DMS 273 (cell line): ENCODE data around the gene ARL15.
A peak's percentile ranks its signal among the peaks of the same experiment; 100 is the strongest.

Source experiments
- DNase-seq: peaks from one replicate; lab custom pipeline; 2025; ENCODE audit not compliant: unreplicated experiment; lab: John Stamatoyannopoulos, UW

Gene ARL15

DNA sequence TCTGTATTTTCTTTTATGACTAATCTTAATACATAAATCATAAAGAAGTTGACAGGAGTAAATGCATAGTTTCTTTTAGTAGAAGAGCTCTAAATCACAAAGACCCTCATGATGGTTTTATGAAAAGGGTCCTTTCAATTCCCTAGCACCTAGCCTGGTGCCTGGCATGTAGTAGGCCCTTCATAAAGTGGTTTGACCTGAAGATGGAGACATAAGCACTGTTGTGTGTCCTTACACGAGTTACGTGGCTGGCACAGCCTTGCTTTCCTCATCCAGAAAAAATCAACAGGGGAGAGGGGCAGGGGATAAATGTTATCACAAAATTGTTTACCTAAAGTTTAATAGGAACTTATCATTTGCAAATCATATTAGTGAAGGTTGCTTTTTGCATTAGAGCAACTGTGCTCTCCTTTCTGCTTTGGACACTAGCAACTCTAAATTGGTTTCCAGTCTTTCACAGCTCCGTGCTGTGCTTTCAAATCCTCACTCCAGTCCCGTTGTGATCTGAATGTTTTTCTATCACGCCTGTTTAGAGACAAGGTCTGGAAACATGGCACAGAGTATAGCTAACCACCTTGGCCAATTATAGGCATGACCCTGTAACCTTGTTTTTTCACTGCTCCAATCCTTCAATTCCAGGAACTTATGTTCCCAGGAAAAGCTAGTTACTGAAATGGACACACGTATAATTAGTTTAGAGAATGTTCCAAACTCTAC, 55.7 kb downstream of the ARL15 start:
- DNase-seq, result peak; percentile 20

DNA sequence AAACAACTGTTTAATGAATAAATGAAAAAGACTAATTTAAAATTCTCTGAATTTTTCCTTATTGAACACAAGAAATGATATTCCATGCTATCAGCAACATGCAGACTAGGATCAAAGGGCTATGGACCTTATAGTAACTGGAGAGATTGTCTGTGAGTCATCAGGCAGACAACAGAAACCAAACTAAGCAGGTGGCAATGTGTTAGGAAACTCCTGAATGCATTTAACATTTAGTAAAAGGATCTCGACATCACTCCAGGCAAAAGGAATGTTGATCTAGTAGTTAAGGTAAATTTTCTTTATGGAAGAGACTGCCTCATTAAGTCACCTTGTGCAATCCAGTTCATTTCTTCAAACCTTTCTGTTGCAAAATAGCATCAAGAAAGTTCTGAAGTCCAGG, 58.4 kb downstream of the ARL15 start:
- DNase-seq, result no peak

DNA sequence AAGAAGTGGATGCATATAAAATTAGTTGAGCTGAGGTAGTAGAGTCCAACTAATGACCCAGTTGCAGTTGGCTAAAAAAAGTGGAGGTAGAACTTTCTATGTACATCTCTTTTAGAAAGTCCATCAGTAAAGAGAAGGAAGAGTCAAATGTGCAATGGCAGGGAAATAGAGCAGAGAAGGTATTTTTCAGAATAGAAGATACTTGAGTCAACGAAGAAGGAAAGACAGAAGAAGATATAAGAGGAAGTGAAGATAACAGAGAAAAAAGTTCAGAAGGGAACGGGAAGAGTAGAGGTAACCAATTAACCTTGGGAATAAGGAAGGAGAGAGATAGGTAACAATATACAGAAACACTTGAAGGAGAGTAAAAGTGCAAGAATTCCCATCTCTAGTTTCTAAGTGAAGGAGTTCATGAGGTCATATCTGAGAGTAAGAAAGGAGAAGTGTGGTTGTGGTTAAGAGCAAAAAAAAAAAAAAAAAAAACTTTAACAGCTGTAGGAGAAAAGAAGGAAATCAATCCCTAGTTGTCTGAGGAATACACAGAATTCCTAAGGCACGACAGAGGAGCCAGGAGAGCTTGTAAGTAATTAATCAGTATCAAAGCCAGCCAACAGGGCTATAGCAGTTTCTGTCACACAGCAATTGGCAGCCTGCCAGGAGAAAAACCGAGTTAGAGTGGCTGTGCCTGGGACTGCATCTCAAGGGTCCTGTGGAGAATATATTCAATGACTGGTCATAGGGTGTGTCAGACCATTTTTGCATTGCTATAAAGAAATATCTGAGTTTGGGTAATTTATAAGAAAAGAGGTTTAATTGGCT, 61.0 kb downstream of the ARL15 start:
- peak; percentile 18 for DNase-seq

DNA sequence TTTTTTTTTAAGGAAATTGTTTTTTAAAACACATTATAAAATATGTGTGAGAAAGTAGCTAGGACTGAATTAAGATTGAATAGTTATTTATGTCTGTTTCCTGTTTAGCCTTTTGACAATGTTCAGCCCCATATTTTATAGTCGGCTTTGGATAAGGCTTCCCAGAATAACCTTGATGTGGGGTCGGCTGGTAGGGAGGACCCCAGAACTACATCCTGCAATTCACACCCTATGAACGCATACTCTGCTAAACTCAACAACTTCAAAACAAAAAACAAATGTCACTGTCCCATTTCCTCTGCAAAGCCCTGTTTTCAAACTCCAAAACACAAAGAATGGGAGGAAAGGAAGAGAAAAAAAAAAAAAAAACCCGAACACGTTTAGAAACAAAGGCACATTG, 63.1 kb downstream of the ARL15 start:
- no peak for DNase-seq

DNA sequence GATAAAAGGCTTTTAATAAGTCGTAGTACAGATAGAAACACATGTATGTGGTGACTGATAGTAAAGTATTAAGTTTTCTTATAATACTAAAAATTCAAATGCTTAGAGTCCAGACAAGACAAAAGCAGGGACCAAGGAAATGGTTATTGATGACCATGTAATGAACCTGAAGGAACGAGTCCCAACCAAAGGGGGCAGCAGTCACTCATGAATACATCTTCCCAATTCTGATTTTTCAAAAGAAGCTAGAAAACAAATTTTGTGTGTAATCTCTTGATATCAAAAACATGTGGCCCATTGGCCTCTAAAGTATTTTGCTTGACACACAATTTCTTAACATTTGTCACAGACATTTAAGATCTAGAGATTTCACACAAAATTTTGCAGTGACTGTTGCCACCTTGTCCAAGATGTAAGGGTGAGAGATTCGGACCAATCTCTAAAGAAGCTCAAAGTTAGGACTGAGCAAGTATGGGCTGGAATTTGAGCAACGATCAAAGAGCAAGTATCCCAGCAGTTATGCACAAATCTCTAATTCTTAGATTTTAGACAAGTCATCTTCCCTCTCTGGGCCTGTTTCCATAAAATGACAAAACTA, 66.8 kb downstream of the ARL15 start:
- peak; percentile 68 for DNase-seq

DNA sequence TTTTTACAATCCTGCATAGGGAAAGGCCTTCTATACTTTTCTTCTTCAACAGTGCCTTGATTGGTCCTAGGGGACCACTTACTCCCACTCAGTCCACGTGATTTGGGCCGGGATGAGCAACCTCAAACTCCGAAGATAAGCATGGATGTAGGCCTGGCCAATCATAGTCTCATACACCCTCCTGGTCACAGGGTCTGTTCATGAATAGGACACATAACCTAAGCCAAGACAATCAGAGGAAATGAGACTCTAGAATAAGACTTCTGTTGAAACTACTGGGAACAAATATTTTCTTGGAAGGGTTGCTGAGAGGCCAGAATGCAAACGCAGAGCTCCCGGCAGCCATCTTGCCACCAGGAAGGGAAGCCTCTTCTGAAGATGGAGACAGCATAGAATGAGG, 68.1 kb downstream of the ARL15 start:
- DNase-seq, result no peak

DNA sequence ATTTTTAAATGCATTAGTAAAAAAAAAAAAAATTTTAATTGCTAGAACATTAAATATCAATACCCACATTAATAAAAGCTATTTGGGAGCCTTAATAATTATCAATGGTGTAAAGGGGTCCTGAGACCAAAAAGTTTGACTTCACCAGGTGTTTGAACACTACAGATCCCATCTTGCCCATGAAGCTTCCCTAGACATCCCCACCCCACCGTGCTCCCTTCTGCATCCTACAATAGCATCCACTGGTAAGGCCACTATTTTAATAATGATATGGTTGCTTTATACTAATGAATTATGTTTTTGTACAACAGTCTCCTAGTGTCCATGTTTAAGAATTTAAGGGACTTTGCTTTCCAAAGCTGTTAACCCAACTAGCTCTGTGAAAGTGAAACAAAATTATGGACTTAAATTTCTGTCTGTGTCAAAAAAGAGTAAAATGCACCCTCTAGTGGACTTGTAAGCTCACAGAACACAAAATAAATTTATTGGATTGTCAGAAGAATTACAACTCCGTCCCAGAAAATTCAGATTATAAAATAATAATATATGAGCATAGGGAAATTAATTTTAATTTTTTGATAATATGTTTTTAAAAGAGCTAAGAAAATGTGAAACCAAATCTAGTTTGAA, 76.0 kb downstream of the ARL15 start:
- peak; percentile 47 for DNase-seq

DNA sequence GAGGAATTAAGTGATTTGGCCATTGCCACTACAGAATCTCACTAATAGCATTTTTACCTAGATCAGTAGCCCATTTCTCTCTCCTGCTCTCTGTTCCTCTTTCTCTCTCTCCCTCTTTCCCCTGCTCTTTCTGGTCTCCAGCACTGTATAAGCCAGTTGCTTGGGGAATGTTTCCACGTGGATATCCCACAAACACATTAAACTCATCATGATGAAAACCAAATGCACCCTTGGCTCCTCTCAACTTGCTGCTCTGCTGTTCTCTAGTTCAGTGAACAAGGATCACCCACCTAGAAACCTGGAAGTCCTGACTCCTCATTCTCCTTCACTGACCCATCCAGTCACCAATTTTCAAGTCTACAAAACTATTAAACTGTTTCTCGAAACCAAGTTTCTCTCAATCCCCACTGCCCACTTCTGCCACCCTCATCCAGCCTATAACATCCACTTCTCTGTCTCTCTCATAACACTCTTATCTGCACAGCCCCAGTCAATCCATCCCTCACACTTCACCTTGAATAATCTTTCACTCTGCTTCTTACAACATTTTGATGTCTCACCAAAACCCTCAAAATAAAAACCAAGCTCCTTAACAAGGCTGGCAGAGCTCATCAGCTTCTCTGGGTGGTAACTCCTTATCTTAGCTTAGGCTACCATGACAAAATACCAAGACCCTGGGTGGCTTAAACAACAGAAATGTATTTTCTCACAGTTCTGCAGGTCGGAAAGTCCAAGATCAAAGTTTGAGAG, 79.3 kb downstream of the ARL15 start:
- DNase-seq, result no peak

DNA sequence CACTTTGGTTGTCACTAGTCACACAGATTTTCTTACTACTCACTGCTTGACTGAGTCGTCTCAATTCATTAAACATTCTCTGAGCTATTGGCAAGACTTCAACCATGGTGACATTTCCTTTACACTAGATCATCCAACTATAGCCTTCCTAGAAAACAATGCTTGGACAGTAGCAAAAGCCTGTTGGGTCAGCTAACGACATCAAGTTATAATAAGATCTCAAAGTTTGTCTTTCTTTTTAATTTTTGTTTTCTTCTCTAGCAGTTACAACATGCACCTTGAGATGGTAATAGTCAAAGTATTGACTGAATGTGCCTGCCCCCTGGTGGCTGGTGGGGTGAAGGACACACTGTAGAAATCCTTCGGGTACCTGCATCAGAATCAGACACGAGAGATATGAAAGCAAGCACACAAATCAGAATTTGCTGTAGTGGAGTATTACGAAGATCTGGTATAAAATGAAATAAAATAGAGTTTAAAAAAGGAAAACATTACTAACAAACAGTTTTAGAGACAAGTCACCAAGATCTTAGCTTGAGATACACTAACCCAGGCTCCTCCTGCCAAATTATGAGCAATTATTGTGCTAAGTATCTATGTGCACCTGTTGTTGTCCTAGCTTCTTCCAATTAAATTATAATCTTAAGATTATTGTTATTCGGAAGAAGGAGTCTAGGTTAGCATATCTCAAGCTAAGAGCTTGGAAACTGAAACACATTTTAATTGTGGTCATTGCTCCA, 81.2 kb downstream of the ARL15 start:
- DNase-seq, result peak; percentile 76

DNA sequence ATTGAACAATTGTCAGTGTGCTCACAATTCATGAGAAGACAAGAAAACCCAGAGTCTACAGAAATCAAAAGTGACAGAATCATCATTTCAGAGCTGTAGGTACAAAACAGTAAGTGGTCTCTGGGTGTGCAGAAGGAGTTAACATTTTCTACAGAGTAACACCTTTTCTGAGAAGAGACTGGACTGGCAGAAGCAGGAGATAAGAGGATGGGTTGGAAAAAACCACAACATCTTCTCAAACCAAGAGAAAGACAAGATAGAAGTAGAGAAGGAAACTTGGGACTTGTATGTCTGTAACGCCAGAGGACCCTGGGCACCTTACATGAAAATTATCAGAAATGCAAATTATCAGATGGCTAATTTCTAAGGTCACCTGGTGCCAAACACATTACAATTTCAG, 82.6 kb downstream of the ARL15 start:
- no peak for DNase-seq

DNA sequence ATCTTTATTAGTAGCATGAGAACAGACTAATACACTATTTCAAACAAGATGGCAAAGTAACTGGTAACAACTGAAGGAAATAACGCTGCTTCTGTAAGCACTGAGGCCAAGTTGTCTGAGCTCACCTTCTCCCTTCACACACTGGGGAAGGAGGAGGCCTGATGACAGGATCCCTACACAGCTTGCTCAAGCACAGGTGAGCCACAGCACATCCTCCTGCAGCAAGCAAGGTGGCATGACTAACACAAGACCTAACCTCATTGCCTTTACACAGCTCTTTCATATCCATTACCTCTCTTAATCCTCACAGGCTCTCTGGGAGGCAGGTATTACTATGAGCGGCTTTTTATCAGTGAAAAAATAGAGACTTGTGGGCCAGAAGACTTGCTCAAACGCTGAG, 83.3 kb downstream of the ARL15 start:
- DNase-seq, result no peak

DNA sequence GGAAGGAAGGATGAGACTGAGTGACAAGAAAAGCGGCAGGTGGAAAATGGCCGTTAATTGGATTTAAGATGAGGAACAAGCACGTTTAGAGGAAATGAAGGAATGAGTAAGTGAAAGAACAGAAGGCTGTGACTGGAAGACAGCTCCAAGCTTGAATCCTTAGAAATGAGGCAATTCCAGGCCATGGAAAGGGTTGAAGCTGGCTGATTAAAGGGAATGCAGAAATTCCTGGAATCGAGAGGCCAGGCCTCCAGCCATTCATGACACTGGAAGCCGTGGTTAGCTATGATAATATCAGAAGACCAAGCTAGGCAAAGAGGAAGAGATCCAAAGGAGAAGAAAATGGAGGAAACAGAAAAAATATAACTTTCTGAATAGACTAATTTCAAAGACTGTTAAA, 84.2 kb downstream of the ARL15 start:
- no peak for DNase-seq

DNA sequence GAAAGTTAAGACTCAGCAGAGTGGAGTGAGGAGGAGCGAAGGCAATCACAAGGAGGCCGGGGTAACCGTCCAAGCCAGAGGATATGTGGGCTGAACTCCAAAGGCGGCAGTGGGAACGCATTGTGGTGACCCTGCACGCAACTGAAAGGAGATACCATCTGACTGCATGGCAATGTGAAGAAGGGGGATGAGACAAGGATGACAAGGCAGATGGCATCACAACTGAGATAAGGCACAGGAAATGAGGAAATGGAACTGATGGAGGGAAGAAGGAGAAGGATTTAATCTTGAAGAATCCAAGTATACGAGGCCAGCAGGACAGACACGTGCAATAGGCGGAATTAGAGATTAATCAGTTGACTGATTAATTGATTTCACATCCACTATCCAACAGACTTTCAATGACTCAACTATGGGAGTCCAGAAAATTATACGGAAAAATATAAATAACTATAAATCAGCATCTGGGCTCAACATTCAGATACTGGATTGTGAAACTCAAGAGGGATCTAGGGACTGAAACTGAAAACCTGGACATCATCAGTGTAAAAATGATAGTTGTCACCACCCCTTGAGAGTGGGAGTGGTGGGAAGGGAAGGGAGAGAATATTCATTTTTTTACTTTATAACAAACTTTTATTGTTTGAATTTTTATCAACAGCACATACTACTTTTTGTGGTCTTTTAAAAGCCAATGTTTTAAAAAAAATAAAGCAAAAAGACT, 86.1 kb downstream of the ARL15 start:
- DNase-seq, result no peak

DNA sequence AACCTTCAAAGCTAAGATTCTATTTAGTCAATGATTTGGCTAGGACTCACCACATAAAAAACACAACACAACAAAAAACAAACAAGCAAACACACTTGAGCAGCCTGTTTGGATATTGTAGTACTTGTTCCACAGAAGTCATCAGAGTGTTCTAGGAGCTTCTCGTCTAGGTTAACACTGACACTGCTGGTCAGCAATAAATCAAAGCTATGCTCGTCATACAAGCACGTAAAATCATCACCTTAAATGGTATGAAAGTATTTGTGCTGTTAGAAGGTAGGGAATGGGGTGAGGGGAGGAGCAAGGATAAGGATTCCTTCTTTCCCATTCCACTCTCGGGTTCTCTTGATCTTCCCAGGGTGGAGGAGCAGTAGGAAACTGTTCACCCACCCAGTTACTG, 88.0 kb downstream of the ARL15 start:
- no peak for DNase-seq

DNA sequence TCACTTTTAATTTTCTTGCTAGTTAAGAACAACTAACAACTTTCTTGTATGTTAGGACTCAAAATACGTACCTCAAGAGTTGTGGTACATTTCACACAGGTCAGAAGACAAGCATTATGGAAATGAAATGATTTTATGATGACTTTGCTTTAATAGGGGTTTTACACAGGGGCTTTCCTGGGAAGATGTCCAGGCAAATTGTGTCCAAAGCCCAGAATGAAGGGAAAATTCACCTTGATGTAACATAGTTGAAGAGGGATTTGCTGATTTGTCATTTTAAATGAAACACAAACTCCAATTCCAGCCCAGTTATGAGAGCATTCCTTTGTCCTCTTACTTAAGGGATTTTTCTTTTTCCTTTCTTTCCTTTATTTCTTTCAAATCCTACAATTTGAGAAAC, 89.2 kb downstream of the ARL15 start:
- DNase-seq, result no peak

DNA sequence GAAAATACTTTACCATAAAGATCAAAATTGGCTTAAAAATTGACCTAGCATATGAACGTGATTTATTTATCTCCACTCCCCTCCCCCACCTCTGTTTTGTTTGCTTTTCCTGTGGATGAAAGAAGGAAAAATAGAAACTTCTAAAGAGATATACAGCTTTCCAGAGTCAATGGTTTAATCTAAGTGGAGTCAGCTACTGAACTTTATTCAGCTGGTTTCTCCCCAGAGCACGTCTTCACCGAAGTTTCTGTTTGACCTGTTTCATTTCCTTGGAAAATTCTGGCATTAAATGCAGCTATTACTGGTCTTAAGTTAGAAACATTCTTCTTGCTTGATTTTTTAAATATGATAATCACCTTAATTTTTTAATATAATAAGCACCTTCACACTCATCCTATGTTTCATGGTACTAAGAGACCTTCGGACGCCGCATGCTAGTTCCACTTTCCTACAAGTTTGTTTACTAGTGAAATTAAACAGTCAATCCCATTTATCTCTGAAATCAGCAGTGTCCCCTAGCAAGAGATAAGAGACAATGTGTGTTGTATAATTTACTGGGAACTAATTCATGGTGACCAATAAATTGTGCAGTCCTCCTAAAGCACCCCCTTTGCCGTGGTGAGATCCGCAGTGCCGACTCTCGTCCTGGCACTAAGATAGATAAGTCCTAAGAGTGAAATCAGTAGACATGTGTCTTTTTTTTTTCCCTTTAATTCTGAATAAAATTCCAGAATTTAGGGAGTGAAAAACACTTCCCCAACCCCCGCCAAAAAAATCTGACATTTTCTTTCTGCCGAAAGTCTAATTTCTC, 89.9 kb downstream of the ARL15 start:
- no peak for DNase-seq

DNA sequence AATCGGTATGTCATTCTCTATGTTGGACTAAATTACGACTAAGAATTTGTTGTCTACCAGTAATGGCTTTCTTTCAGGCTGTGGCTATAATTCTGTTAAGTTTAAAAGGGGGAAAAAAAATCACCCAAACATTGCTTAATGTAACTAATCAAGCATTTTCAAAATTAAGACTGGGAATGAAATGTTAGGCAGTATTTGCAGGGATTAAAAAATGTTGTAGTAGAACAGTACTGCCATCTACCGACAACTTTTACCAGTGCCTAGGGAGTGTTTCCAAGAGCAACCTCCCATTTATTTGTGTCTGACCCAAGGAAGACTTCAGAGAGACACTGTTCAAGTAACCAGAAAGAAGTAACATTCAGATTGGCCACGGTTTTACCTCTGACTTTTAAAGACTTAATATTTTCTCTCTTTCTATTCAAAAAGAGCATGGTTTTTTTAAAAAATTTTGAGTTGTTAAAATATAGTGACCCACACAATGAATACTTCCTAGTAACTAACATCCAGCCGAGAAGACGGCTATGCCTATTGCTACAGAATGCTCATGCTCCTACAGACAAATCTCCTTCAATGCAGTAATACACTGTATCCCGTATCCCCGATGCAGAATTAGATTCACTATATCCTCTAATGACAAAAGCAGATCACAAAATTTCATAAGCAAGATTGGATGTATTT, 92.4 kb downstream of the ARL15 start:
- peak; percentile 78 for DNase-seq

DNA sequence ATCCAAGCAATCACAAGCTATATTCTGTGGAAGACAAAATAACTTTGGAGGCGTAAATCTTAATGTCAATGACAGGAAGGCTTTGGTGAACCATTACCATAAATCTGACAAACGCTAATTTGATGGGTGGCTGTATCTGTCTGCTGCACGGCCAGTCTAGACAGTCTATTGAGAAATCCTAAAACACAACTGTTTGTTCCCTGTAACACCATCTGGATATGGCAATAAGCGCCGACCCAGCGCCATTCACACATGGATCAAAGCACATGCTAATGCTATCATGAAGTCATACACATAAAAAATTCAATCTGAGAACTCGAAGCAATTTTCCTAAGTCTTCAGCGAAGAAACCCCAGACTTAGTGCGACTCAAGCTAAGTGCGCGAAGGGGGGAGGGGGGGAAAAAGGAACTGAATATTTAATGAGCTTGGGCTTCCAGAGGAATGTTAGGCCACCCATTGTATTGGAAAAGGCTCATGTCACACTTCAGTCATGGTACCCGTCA, 95.1 kb downstream of the ARL15 start:
- DNase-seq, result peak; percentile 6
